ENCODE results near the gene MCHR1.

The MCHR1 gene

GRCh38 chr22:40726514-40726913, 47.2 kb downstream of the MCHR1 start:
- DNase-seq (ENCODE audit: low read depth in 2 of 2) = no peak

DNA sequence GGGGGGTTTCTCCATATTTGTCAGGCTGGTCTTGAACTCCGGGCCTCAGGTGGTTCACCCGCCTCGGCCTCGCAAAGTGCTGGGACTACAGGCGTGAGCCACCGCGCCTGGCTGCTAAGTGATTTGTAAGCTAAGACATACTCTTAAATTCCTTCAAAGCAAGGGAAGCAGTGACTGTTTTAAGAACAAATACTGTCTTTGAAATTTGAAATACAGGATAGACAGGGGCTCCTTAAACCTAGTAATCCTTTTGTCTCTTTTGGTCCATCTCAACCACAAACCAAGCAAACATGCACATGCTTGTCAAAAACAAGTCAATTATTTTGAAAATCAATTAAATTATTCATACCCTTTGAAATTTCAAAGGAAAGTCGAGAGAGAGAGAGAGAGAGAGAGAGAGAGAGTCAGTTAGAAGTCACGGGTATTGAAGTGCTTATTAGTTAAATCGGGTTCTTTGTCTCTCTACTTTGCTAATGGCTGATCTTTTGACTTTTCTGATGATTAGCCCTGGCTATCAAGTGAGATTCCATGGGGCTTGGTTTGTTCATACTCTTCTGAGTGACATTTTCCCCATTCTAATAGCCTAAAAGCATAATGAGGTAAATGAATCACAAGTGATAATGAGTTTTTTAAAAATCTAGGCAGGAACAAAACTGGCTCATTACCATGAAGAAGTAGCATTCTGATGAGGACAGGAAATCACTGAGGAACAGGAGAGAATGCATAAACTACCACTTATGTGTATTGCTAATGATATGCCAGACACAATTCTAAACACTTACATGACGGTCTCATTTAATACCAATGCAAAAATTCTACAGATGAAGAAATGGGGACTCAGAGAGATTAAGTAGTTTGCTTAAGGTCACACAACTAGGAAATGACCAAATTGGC, 48.0 kb downstream of the MCHR1 start:
- no peak for DNase-seq (ENCODE audit: low read depth in 2 of 2)

DNA sequence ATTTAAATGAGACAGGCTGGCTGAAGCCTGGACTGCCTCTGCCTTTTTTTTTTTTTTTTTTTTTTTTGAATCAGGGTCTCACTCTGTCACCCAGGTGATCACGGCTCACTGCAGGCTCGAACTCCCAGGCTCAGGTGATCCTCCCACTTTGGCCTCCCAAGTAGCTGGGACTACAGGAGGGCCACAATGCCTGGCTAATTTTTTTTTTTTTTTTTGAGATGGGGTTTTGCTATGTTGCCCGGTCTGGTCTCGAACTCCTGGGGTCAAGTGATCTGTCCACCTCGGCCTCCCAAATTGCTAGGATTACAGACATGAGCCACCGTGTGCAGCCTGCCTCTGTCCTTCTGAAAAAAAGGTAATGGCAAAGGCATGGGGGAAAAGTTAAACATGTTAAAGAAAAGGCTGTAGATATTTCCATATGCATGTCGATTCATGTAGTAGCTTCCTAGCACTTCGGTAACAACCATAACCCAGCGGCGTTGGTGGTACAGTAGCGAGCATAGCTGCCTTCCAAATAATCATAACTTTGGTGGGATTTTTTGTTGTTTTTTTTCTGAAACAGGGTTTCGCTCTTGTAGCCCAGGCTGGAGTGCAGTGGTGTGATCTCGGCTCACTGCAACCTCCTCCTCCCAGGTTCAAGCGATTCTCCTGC, 48.8 kb downstream of the MCHR1 start:
- no peak for DNase-seq (ENCODE audit: low read depth in 2 of 2)

- DNase-seq (ENCODE audit: low read depth in 2 of 2) = no peak
These were observed 49.5 kb downstream of the MCHR1 start for GRCh38 chr22:40728731-40729189.

DNA sequence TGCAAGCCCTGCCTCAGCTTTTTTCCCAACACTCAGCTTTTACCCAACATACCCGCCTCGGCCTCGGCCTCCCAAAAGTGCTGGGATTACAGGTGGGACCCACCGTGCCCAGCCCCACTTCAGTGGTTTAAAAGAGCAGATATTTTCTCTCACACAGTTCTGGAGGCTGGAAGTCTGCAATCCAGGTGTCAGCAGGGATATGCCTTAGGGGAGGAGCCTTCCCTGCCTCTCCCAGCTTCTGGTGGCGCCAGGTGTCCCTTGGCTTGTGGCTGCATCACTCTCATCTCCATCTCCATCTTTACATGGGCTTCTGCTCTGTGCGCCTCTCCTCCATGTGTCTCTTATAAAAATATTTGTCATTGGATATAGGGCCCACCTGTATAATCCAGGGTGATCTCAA, 50.0 kb downstream of the MCHR1 start:
- DNase-seq (ENCODE audit: low read depth in 2 of 2) = no peak

Measured in fibroblast of skin of left biceps (primary cell).